Tibial nerve (tissue), 3 donors: ENCODE results near the gene FBXL15.

Experiments
- EP300 ChIP-seq, 2 donors: sonication (generic); formaldehyde crosslinking; IDR thresholded peaks; one replicate each; pipeline ENCODE4 v1.6.1; 2017; ENCODE audit warnings: antibody characterized with exemption in 2 of 2, mild to moderate bottlenecking in 1 of 2
- POLR2A ChIP-seq, 2 donors: fragments of 450-650 bp; IDR thresholded peaks; one replicate each; pipeline ENCODE4 v1.6.1; 2017; ENCODE audit warnings: antibody characterized with exemption in 2 of 2, mild to moderate bottlenecking in 2 of 2, moderate library complexity in 2 of 2

GRCh38 chr10:102458656-102459055, 38.0 kb downstream of the FBXL15 start:
- TF ChIP-seq EP300 (IDR thresholded peaks at IDR 0.05) (no peak), POLR2A (IDR thresholded peaks at IDR 0.05) (no peak)
